Erythroblast (primary cell): ENCODE results near the gene PDE7B.

ENCODE experiments used
- GATA1 ChIP-seq: IDR thresholded peaks from 2 replicates; pipeline ENCODE4 v1.6.1; 2011; ENCODE audit warnings: low read depth, mild to moderate bottlenecking, control low read depth, low read length, moderate library complexity
- POLR2A ChIP-seq: IDR thresholded peaks from 2 replicates; pipeline ENCODE4 v1.6.1; 2011; ENCODE audit warnings: mild to moderate bottlenecking, low read length

DNA sequence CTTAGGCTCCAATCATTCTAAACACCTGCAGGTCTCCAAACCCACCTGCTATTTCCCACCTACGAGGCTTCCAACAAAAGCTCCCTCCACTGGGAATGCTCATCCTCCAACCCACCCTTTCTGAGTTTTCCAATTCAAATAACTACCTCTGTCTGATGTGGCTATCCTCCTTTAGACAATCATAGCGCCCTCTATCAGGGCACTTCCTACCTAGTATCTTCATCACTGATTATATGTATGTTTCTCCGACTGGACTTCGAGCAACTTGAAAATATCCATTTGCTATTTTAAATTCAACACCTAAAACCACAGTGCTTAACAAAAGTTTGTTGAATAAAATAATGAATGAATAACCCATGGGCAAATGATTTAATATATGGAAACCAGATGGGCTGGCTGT lies 357.3 kb downstream of the PDE7B start:
- TF ChIP-seq POLR2A (no peak), GATA1 (no peak)
